IgD-negative memory B cell (primary cell): ENCODE results near the gene FLYWCH1. TPM values are rescaled to one million over a fixed set of nuclear protein-coding genes. Genes with fewer than 3 reads are reported as not detected.
"Not testable (repeated sequence)": the region's sequence is repeated elsewhere in the genome, so short reads cannot be mapped to it uniquely, and the experiment has no call there.

Experiments
- H3K27ac Mint-ChIP-seq, 3 donors: one replicate each; pipeline ENCODE4 v1.8.0; 2020 to 2022; ENCODE audit warnings: mild to moderate bottlenecking in 3 of 3, mixed read lengths in 3 of 3, moderate library complexity in 1 of 3
- H3K27me3 Mint-ChIP-seq: one replicate; pipeline ENCODE4 v1.8.0; 2021; ENCODE audit warnings: mixed read lengths
- H3K36me3 Mint-ChIP-seq: one replicate; pipeline ENCODE4 v1.8.0; 2020; ENCODE audit warnings: mild to moderate bottlenecking, mixed read lengths
- H3K4me1 Mint-ChIP-seq, 3 donors: one replicate each; pipeline ENCODE4 v1.8.0; 2020 to 2022; ENCODE audit warnings: mixed read lengths in 3 of 3, mild to moderate bottlenecking in 1 of 3
- H3K4me3 Mint-ChIP-seq, 4 donors: one replicate each; pipeline ENCODE4 v1.8.0; 2020 to 2022; ENCODE audit warnings: mild to moderate bottlenecking in 4 of 4, mixed read lengths in 4 of 4, moderate library complexity in 3 of 4
- H3K9me3 Mint-ChIP-seq, 3 donors: one replicate each; pipeline ENCODE4 v1.8.0; 2020 to 2021; ENCODE audit warnings: mixed read lengths in 3 of 3, mild to moderate bottlenecking in 1 of 3
- polyA plus RNA-seq: library from polyadenylated mRNA; unstranded; fragments of 300-500 nt; fragmentation: Illumina TruSeq; gene quantifications from one replicate; pipeline ENCODE4 v1.2.3, GENCODE V29; 2021

The FLYWCH1 gene
- polyA plus RNA-seq, 1 donor from 2014 or later = 14.8 TPM

GRCh38 chr16:2905988-2906387, 5.7 kb upstream of the FLYWCH1 start:
- no peaks in the 10 kb centered on the region for H3K9me3 Mint-ChIP-seq
- no peaks in the 10 kb centered on the region for H3K36me3 Mint-ChIP-seq
- H3K4me3 Mint-ChIP-seq = peak overlapping the region; percentile 44 to 97 (median 80)
- H3K4me1 Mint-ChIP-seq = peaks cover 15 to 24% (median 20%) of the 10 kb centered on the region in 3 donors
- H3K27me3 Mint-ChIP-seq = no peaks in the 10 kb centered on the region
- peak overlapping the region; percentile 23 to 71 (median 53) for H3K27ac Mint-ChIP-seq

DNA sequence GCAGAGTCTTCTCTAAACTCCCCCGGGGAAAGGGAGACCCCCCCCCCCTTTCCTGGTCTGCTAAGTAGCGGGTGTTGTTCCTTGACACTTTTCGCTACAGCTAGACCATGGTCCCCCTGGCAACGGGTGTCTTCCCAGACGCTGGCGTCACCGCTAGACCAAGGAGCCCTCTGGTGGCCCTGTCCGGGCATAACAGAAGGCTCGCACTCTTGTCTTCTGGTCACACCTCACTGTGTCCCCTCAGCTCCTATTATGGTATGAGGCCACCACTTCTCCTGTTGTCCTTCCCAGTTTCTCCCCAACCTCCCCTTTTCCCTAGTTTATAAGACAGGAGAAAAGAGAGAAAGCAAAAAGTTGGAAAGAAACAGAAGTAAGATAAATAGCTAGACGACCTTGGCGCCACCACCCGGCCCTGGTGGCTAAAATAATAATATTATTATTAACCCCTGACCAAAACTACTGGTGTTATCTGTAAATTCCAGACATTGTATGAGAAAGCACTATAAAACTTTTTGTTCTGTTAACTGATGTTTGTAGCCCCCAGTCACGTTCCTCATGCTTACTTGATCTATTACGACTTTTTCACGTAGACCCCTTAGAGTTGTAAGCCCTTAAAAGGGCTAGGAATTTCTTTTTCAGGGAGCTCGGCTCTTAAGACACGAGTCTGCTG, 4.5 kb upstream of the FLYWCH1 start:
- not testable (repeated sequence) for H3K36me3 Mint-ChIP-seq, H3K9me3 Mint-ChIP-seq, H3K27me3 Mint-ChIP-seq
- Mint-ChIP-seq H3K4me3 (peak overlapping the region in 2 of 4 donors; percentile 5 to 82), H3K27ac (peak overlapping the region; percentile 71 to 94 (median 86)), H3K4me1 (peaks cover 22 to 27% (median 23%) of the 10 kb centered on the region in 3 donors)

- no peaks in the 10 kb centered on the region for H3K9me3 Mint-ChIP-seq
- peak overlapping the region in 2 of 3 donors; percentile 53 to 70 for H3K27ac Mint-ChIP-seq
- H3K36me3 Mint-ChIP-seq = no peaks in the 10 kb centered on the region
- H3K27me3 Mint-ChIP-seq = no peaks in the 10 kb centered on the region
- peak overlapping the region; percentile 85 to 90 (median 88) for H3K4me3 Mint-ChIP-seq
- H3K4me1 Mint-ChIP-seq = peaks cover 22 to 33% (median 30%) of the 10 kb centered on the region in 3 donors
Measured at GRCh38 chr16:2910441-2910969, 1.2 kb upstream of the FLYWCH1 start.

DNA sequence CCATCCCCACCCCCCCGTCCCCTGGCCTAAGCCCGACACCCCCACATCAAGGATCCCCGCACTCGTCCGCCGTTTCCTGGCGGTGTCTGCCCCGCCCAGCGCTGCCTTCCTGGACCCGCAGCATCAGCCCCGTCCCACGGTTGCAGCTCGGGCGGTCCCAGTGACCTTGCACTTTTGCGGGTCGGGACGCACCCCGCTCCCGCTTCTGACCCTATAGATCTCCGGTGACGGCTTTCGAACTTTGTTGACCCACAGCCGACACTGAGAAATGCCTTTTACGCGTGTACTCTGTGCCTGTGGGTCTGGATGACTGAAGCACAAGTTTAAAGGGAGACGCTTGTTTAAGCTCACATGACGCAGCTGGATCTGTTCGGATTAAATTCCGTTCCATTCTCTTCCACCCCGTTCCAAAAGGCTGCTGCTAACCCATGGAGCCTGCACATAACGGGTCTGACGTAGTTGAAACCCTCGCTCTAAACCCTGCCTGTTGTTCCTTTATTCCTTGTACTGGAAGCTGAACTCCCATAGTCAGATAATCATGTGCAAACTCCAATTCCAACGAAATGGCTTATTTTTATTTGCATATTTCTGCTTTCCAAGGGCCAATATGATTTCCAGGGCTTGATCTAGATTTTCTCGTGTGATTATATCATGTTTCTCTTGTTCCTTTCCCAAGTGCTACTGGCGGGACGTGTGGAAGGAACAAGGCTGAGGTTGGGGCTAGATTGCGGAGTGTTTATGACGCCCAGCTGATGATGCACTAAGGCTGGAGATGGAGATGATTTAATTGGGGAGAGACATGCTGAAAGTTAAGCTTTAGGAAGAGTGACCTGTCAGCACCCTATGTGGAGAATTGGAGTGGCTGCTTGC, 834 bp downstream of the FLYWCH1 start:
- H3K4me1 Mint-ChIP-seq = peaks cover 13 to 21% (median 17%) of the 10 kb centered on the region in 3 donors
- no peaks in the 10 kb centered on the region for H3K9me3 Mint-ChIP-seq
- H3K4me3 Mint-ChIP-seq = peak overlapping the region; percentile 85 to 95 (median 92)
- H3K27ac Mint-ChIP-seq = peak overlapping the region; percentile 46 to 83 (median 58)
- no peaks in the 10 kb centered on the region for H3K27me3 Mint-ChIP-seq
- H3K36me3 Mint-ChIP-seq = no peaks in the 10 kb centered on the region

DNA sequence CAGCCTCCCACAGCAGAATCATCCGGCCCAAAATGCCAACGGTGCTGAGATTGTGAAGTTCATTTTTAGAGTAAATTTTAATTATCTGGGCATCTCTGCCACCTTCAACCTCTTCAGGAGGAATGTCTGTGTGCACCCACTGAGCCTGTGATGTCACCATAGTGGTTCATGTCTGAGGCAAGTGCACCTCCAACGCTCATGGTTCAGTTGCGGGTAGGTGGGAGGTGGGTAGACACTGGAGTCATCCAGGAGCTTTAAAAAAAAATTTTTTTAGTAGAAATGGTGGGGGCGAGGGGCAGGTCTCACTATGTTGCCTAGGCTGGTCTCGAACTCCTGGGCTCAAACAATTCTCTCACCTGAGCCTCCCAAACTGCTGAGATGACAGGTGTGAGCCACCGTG, 1.9 kb downstream of the FLYWCH1 start:
- peaks cover 12 to 19% (median 17%) of the 10 kb centered on the region in 3 donors for H3K4me1 Mint-ChIP-seq
- H3K27me3 Mint-ChIP-seq = no peaks in the 10 kb centered on the region
- H3K36me3 Mint-ChIP-seq = no peaks in the 10 kb centered on the region
- H3K27ac Mint-ChIP-seq = no peak overlapping the region
- H3K9me3 Mint-ChIP-seq = no peaks in the 10 kb centered on the region
- peak overlapping the region; percentile 85 to 95 (median 92) for H3K4me3 Mint-ChIP-seq

DNA sequence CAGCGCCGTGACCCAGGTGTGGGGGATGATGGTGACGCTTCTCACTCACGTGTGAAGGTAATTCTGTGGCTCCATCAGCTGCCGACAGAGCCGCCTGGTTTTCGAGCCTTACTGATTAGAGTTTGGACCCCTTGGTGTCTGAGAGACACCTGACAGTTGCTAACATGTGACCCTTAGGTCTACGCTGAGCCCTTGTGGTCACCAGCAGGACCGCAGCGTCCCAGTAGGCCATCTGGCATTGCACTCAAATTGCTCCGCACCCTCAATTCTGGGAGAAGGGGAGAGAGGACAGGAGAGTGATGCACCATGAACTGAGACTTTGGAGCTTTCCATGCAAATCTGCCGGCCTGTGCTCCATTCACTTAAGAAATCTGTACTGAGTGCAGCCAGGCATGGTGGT, 2.5 kb downstream of the FLYWCH1 start:
- Mint-ChIP-seq H3K4me3 (peak overlapping the region in 2 of 4 donors; percentile 44 to 89), H3K4me1 (peaks cover 12 to 19% (median 17%) of the 10 kb centered on the region in 3 donors), H3K9me3 (no peaks in the 10 kb centered on the region), H3K36me3 (no peaks in the 10 kb centered on the region), H3K27me3 (no peaks in the 10 kb centered on the region), H3K27ac (peak overlapping the region in 1 of 3 donors; percentile 1)

DNA sequence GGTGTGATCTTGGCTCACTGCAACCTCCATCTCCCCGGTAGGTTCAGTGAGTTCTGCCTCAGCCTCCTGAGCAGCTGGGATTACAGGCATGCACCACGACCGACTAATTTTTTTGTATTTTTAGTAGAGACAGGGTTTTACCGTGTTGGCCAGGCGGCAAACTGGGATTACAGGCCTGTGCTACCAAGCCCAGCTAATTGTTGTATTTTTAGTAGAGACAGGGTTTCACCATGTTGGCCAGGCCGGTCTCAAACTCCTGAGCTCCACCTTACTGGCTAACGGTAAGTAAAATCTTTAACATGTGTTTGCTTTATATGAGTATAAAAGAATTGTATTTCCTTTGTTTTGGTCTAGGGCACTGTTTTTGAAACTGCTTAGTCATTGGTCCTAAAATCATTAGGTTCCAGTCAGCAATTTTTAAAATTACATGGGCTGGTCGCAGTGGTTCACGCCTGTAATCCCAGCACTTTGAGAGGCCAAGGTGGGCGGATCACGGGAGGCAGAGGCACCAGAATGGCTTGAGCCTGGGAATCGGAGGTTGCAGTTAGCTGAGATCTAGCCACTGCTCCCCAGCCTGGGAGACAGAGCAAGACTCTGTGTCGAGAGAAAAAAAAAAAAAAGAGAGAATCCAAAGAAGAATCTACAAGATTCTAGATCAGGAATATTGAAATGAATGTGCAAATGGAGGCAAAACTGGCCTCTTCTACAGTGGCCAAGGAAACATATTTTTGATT, 3.6 kb downstream of the FLYWCH1 start:
- Mint-ChIP-seq H3K36me3 (peaks cover 4% of the 10 kb centered on the region), H3K27me3 (no peaks in the 10 kb centered on the region), H3K4me1 (peaks cover 17 to 22% (median 22%) of the 10 kb centered on the region in 3 donors), H3K27ac (peak overlapping the region in 1 of 3 donors; percentile 86), H3K4me3 (no peak overlapping the region), H3K9me3 (no peaks in the 10 kb centered on the region)

DNA sequence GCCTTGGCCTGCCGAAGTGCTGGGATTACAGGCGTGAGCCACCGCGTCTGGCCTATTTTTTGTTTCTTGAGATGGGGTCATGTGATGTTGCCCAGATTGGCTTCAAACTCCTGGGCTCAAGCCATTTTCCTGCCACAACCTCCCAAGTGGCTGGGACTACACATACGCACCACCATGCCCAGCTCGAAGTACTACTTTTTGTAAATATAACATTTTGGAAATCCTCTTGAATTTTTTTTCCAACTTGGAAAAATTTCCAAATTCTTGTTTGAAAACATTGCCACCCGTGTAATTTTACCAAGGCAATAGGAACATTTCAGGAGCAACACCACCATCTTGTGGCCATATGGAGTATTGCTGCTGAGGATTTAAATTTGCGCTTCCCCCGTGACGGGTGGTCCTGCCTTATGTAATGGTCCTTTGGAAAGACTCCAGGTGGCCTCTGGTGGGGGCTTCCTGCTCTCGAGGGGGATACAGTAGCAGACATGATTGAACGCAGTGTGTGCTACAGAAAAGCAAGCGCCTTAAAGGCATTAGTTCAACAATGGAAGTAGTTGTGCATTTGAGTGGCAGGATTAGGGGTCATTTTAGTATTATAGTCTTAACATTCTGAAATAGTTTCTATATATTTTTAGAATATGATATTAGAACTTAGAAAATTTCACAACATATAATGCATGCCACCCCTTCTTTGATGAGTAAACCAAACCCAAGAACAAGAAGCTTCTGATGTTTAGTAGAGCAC, 8.0 kb downstream of the FLYWCH1 start:
- no peaks in the 10 kb centered on the region for H3K27me3 Mint-ChIP-seq
- H3K27ac Mint-ChIP-seq = peak overlapping the region; percentile 28 to 87 (median 57)
- peaks cover 4% of the 10 kb centered on the region for H3K36me3 Mint-ChIP-seq
- H3K4me1 Mint-ChIP-seq = peaks cover 4 to 6% (median 5%) of the 10 kb centered on the region in 3 donors
- no peaks in the 10 kb centered on the region for H3K9me3 Mint-ChIP-seq
- H3K4me3 Mint-ChIP-seq = peak overlapping the region in 1 of 4 donors; percentile 33

GRCh38 chr16:2923481-2923880, 11.8 kb downstream of the FLYWCH1 start:
- Mint-ChIP-seq H3K4me3 (no peak overlapping the region), H3K27me3 (no peaks in the 10 kb centered on the region), H3K9me3 (no peaks in the 10 kb centered on the region), H3K4me1 (peaks cover 13 to 16% (median 14%) of the 10 kb centered on the region in 3 donors), H3K36me3 (peaks cover 4% of the 10 kb centered on the region), H3K27ac (no peak overlapping the region)

DNA sequence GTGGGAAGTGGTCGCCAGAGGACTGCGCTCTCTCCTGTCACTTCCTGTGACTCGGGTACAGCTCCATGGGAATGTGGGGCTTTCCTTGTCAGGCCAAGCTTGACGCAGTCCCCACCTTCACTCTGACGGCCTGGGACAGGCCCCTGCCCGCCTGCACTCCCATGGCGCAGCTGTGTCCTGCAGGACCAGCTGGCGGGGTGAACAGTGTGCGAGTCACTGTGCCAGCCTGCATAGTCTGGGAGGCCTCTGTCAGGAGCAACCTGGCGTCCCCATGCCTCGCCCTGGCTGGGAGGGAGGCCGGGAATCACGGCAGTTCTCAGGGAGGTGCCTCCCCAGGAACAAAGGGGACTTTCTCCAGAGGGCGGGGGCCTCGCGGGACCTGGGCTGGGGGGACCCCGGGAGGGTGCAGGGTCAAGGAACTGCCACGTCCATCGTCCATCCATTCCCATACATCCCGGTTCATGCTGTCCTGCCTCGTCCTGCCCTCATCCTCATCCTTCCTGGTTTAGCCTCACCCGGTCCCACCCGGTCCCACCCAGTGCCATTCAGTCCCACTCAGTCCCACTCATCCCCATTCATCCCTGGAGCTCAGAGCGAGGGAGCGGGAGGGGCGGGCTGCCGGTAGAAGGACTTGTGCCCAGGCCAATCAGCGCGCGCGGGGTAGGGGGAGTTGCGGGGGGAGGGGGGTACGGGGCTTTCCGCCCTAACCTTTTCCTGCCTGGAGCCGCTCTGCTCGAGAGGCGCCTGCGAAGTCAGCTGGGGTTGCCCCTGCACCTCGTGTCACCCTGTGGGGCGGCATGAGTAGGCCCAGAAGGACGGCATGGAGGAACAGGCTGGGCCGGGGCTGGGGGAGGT, 13.4 kb downstream of the FLYWCH1 start:
- no peaks in the 10 kb centered on the region for H3K36me3 Mint-ChIP-seq
- no peak overlapping the region for H3K27ac Mint-ChIP-seq
- H3K4me3 Mint-ChIP-seq = no peak overlapping the region
- no peaks in the 10 kb centered on the region for H3K9me3 Mint-ChIP-seq
- no peaks in the 10 kb centered on the region for H3K27me3 Mint-ChIP-seq
- peaks cover 8 to 10% (median 10%) of the 10 kb centered on the region in 3 donors for H3K4me1 Mint-ChIP-seq

- no peak overlapping the region for H3K4me3 Mint-ChIP-seq
- H3K9me3 Mint-ChIP-seq = no peaks in the 10 kb centered on the region
- H3K36me3 Mint-ChIP-seq = no peaks in the 10 kb centered on the region
- peaks cover 8 to 10% (median 10%) of the 10 kb centered on the region in 3 donors for H3K4me1 Mint-ChIP-seq
- no peak overlapping the region for H3K27ac Mint-ChIP-seq
- H3K27me3 Mint-ChIP-seq = no peaks in the 10 kb centered on the region
Measured at GRCh38 chr16:2925951-2926649, 14.4 kb downstream of the FLYWCH1 start.

DNA sequence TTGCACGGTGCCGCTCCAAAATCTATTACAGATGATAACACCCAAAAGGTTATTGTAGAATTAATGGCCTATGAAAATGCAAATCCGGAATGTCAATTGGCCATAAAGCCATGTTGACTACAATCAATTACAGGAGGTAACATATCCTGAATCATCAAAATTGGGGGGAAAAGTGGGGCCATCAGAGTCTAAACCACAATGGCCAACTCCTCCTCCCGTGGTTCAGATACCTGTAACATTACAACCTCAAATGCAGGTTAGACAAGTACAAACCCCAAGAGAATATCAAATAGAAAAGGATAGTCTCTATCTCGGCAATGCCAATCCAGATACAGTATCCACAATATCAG, 14.9 kb downstream of the FLYWCH1 start:
- H3K4me1 Mint-ChIP-seq = peaks cover 8 to 10% (median 10%) of the 10 kb centered on the region in 3 donors
- no peaks in the 10 kb centered on the region for H3K9me3 Mint-ChIP-seq
- no peak overlapping the region for H3K27ac Mint-ChIP-seq
- no peaks in the 10 kb centered on the region for H3K36me3 Mint-ChIP-seq
- H3K27me3 Mint-ChIP-seq = no peaks in the 10 kb centered on the region
- H3K4me3 Mint-ChIP-seq = peak overlapping the region in 1 of 4 donors; percentile 58
